ENCODE results near the gene DIAPH3. TPM values are rescaled to one million over a fixed set of nuclear protein-coding genes. Genes with fewer than 3 reads are reported as not detected.

The DIAPH3 gene
- total RNA-seq, 4 donors from 2014 or later: 0.10 to 0.67 TPM; not detected in 2

- Histone ChIP-seq H3K27ac (no peak overlapping the region), H3K4me1 (no peaks in the 10 kb centered on the region), H3K9me3 (no peaks in the 10 kb centered on the region), H3K4me3 (replicated peaks in 1 of 3) (no peak overlapping the region), H3K27me3 (no peaks in the 10 kb centered on the region), H3K36me3 (no peaks in the 10 kb centered on the region)
- intact Hi-C loops (cut with DNase I): no loop called here
- TF ChIP-seq CTCF (IDR thresholded peaks at IDR 0.05) (no peak), POLR2A (IDR thresholded peaks at IDR 0.05) (no peak)
- DNase-seq: no peak
- WGBS, 2 donors: 87 to 88% methylated on average over 3 of the region's 3 CpGs
These were observed 320.7 kb downstream of the DIAPH3 start for GRCh38 chr13:59843040-59843439.

- intact Hi-C loops (cut with DNase I): no loop called here
- H3K9me3 ChIP-seq: no peaks in the 10 kb centered on the region
- H3K27ac ChIP-seq: no peak overlapping the region
- H3K27me3 ChIP-seq: no peaks in the 10 kb centered on the region
- no peaks in the 10 kb centered on the region for H3K4me1 ChIP-seq
- 93 to 98% methylated on average over 4 of the region's 4 CpGs for WGBS, 2 donors
- DNase-seq: no peak
- TF ChIP-seq POLR2A (IDR thresholded peaks at IDR 0.05) (no peak), CTCF (IDR thresholded peaks at IDR 0.05) (no peak)
- H3K36me3 ChIP-seq: no peaks in the 10 kb centered on the region
- no peak overlapping the region for H3K4me3 ChIP-seq (replicated peaks in 1 of 3)
These were observed 321.2 kb downstream of the DIAPH3 start for GRCh38 chr13:59842507-59842906.

- Histone ChIP-seq H3K27me3 (no peaks in the 10 kb centered on the region), H3K9me3 (no peaks in the 10 kb centered on the region), H3K4me1 (no peaks in the 10 kb centered on the region), H3K27ac (no peak overlapping the region), H3K4me3 (replicated peaks in 1 of 3) (no peak overlapping the region), H3K36me3 (no peaks in the 10 kb centered on the region)
- 91 to 96% methylated on average over 2 of the region's 2 CpGs for WGBS, 2 donors
- DNase-seq: no peak
- intact Hi-C loops (cut with DNase I): no loop called here
- TF ChIP-seq POLR2A (IDR thresholded peaks at IDR 0.05) (no peak), CTCF (IDR thresholded peaks at IDR 0.05) (no peak)
These were observed 324.5 kb downstream of the DIAPH3 start for GRCh38 chr13:59839186-59839585.

GRCh38 chr13:59837101-59837500 lies 326.6 kb downstream of the DIAPH3 start:
- Histone ChIP-seq H3K9me3 (no peaks in the 10 kb centered on the region), H3K27ac (no peak overlapping the region), H3K4me3 (replicated peaks in 1 of 3) (no peak overlapping the region), H3K4me1 (no peaks in the 10 kb centered on the region), H3K27me3 (no peaks in the 10 kb centered on the region), H3K36me3 (no peaks in the 10 kb centered on the region)
- TF ChIP-seq CTCF (IDR thresholded peaks at IDR 0.05): no peak
- no peak for TF ChIP-seq POLR2A (IDR thresholded peaks at IDR 0.05)
- no peak for DNase-seq
- 83 to 85% methylated on average over 3 of the region's 3 CpGs for WGBS, 2 donors
- intact Hi-C loops (cut with DNase I): no loop called here

DNA sequence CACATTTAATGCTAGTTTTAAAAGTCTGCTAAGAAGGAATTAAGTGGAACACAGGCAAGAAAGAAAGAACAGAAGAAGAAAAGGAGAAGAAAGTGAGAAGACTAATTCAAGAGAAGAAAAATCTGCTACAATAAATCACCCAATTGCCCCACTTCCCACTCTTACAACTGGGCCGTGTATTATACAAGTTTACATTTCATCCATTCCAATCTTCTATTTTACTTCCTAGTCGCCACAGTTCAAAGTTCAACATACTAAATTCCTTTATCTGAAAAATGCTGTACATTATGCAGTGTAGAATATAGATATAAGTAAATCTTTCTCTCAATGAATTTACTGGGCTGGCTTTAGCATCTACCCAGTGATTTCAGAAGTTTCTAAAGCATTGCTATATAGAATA lies 328.2 kb downstream of the DIAPH3 start:
- no peak for TF ChIP-seq POLR2A (IDR thresholded peaks at IDR 0.05)
- no peak for TF ChIP-seq CTCF (IDR thresholded peaks at IDR 0.05)
- 81 to 86% methylated on average over 2 of the region's 2 CpGs for WGBS, 2 donors
- H3K4me3 ChIP-seq (replicated peaks in 1 of 3): no peak overlapping the region
- H3K4me1 ChIP-seq: no peaks in the 10 kb centered on the region
- H3K27ac ChIP-seq: no peak overlapping the region
- no peaks in the 10 kb centered on the region for H3K36me3 ChIP-seq
- intact Hi-C loops (cut with DNase I): no loop called here
- DNase-seq: no peak
- H3K9me3 ChIP-seq: no peaks in the 10 kb centered on the region
- H3K27me3 ChIP-seq: no peaks in the 10 kb centered on the region
